AG08395 (cell line): ENCODE data around the gene ZNF681.
"Not testable (repeated sequence)": the region's sequence is repeated elsewhere in the genome, so short reads cannot be mapped to it uniquely, and the experiment has no call there.

ENCODE experiments used
- DNase-seq: peaks from one replicate; pipeline ENCODE4 v3.0.0; 2012; ENCODE audit warnings: mixed read lengths, low spot score

The ZNF681 gene

GRCh38 chr19:23774106-23774505 lies 15.4 kb upstream of the ZNF681 start:
- no peak for DNase-seq

DNA sequence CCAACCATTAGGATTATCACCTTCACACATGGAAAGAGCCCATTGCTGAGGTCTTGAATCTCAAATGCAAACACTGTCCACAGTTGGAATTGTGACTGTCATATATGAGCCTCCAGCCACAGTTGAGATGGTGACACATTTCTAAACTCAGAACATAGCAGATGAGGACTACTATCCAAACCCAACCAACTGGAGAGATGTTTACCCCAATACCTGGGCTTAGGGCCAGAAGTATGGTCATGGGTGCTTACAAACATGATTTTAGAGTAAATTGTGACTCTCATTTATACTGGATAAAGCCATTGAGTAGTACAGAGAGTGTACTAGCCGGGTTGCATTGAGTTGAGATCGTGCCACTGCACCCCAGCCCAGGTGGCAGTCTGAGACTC lies 14.0 kb upstream of the ZNF681 start:
- DNase-seq, result no peak

GRCh38 chr19:23771761-23772674 lies 13.3 kb upstream of the ZNF681 start:
- DNase-seq, result no peak

DNA sequence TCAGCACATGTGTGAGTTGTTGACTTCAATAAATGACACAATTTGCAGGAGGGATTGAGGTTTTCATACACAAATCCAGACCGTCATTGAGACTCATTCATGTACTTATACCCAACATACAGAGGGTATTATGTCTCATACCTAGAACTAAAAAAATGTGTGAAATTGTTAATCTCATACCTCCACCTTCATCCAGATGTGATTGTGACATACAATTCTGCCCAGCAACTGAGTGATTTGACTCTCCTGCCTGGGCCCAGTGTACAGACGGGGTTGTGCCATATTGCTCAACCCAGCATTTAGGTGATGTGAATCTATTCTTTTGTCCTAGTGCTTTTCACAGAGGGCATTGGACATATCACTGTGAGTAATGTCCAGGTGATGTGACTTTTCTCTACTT lies 12.6 kb upstream of the ZNF681 start:
- no peak for DNase-seq

- DNase-seq, result no peak
Observed at GRCh38 chr19:23770672-23771250, 12.1 kb upstream of the ZNF681 start.

GRCh38 chr19:23769691-23770468 lies 11.2 kb upstream of the ZNF681 start:
- no peak for DNase-seq

GRCh38 chr19:23766951-23767350 lies 8.3 kb upstream of the ZNF681 start:
- no peak for DNase-seq

GRCh38 chr19:23764781-23765180 lies 6.1 kb upstream of the ZNF681 start:
- DNase-seq, result no peak

DNA sequence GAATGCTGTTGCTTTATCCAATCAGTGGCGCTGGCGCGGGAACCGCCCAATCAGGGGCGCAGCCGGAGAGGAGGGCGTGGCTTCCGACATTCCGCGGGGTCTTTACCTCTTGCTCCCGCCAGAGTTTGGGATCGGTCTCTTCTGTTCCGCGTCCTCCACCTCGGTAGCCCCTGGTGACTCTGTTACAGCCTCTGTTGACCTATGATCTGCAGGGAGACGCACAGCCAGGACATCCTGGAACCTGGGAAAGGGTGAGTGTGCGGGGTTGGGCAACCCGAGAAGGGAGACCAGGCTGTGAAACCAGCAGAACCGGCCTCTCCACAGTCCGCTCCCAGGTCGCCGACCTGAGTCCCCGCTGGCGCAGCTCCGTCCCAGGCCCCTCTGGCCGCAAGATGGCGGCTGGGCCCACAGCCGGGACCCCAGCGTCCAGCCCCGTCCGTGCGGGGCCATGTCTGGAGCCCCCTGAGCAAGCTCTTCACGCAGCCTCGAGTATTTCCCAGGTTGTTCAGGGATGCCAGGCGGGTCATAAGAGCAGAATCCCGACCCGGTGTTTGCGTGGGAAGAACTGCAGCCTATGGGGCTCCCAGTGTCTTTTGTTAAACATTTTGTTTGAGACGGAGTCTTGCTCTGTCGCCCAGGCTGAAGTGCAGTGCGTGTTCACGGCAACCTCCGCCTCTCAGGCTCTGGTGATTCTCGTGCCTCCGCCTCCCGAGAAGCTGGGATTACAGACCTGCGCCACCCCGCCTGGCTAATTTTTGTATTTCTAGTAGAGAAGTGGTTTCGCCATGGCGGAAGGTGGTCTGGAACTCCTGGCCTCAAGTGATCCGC lies 4.4 kb upstream of the ZNF681 start:
- peak; percentile 60 for DNase-seq

DNA sequence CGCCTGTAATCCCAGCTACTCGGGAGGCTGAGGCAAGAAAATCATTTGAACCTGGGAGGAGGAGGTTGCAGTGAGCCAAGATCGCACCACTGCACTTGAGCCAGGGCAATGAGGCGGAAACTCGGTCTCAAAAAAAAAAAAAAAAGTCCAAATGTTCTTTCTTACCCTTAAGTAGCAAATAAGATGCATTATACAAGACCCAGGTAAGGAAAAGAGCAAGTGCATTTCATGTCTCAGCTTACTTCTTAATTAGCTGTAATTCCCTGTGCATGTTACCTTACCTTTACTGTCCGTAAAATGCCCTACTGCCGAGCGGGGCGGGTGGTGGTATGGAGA lies 3.8 kb upstream of the ZNF681 start:
- DNase-seq, result no peak

DNA sequence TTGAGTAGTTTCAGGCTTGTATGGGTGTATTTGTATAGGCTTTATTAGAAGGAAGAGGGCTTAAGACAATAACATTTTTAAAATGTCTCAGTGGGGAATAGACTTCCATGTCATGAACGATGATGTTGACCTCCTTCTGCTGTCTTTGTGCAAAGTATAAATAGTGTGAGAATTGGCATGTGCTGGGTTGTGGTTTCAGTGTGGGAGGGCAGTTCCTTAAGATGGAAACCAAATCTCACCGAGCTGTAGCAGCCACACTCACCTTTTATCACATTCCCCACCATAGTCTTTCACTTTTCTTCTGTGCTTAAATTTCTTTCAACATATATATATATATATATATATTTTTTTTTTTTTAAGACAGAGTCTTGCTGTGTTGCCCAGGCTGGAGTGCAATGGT lies 1.6 kb upstream of the ZNF681 start:
- DNase-seq, result not testable (repeated sequence)

GRCh38 chr19:23743633-23744232 lies 15.0 kb downstream of the ZNF681 start:
- DNase-seq, result not testable (repeated sequence)

DNA sequence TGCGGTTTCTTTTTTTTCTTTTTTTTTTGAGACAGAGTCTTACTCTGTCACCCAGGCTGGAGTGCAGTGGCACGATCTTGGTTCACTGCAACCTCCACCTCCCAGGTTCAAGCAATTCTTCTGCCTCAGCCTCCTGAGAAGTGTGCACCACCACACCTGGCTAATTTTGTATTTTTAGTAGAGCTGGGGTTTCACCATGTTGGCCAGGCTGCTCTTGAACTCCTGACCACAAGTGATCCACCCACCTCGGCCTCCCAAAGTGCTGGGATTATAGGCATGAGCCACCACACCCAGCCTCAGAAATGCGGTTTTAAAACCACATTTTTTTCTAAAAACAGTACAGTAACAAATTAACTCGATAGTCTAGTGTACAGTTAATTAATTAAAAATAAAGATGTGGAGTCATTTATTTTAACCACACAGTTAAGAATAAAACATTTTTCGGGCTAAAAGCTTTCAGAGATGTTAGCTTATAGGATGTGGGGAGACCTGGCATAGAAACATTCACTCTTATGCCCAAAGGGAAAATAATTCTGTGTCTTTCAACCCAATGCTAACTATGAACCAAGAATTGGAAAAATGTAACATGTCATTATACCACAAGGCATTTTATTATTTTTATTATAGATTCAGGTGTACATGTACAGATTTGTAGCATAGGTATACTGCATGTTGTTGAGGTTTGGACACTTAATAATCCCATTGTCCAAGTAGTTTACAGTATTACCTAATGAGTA lies 27.8 kb downstream of the ZNF681 start:
- DNase-seq, result not testable (repeated sequence)

DNA sequence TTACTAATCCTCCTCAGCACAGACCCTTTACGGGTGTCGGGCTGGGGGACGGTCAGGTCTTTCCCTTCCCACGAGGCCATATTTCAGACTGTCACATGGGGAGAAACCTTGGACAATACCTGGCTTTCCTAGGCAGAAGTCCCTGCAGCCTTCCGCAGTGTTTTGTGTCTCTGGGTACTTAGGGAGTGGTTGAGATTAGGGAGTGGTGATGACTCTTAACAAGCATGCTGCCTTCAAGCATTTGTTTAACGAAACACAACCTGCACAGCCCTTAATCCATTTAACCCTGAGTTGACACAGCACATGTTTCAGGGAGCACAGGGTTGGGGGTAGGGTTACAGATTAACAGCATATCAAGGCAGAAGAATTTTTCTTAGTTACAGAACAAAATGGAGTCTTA lies 34.5 kb downstream of the ZNF681 start:
- DNase-seq, result not testable (repeated sequence)

- no peak for DNase-seq
Observed at GRCh38 chr19:23718802-23719201, 39.9 kb downstream of the ZNF681 start.

GRCh38 chr19:23716792-23717191 lies 41.9 kb downstream of the ZNF681 start:
- no peak for DNase-seq

DNA sequence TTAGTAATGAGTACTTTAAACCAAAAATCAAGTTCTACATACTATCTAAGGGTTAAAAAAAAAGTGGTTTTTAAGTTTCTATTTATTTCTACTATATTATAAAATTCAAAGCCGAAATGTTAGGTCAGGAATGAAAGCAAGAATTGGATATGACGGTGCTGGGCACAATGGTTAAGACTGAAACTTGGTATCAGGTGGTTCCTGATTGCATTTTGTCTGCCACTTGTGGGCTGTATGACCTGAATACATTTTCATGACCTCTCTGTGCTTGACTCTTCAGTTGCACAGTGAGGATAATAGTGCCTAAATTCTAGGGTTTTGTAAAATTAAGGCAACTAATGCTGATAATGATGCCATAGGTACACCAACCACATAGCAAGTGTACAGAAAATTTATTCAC lies 49.3 kb downstream of the ZNF681 start:
- no peak for DNase-seq

DNA sequence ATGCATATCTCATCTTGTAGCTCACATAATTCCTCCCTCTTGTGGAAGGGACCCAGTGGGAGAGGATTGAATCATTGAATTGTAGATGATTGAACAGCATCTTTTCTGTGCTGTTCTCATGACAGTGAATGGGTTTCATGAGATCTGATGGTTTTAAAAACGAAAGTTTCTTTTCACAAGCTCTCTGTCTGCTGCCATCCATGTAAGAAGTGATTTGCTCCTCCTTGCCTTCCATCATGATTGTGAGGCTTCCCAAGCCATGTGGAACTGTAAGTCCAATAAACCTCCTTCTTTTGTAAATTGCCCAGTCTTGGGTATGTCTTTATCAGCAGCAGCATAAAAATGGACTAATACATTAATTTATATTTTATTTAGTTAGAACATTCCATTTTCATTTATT lies 52.0 kb downstream of the ZNF681 start:
- DNase-seq, result no peak

- DNase-seq, result no peak
Observed at GRCh38 chr19:23699521-23699860, 59.2 kb downstream of the ZNF681 start.

GRCh38 chr19:23698711-23699520 lies 59.8 kb downstream of the ZNF681 start:
- DNase-seq, result no peak
